HepG2 (cell line): ENCODE measurements around the gene NEUROG2. TPM values are rescaled to one million over a fixed set of nuclear protein-coding genes. Genes with fewer than 3 reads are reported as not detected.
A peak's percentile ranks its signal among the peaks of the same experiment; 100 is the strongest.

ENCODE experiments used
- ATAC-seq: fragments of 200-7000 bp; cut with Tn5 transposase; 3 replicates; pipeline ENCODE4 v1.9.1; 2020; ENCODE audit warnings: mild to moderate bottlenecking, moderate library complexity
- BruUV-seq: library from RNA; stranded (reverse); fragments of 400-500 nt; replicated peaks from 2 replicates; lab custom pipeline; 2021; lab: Mats Ljungman, UMichigan
- CTCF ChIA-PET: fragments of 300-600 bp; formaldehyde crosslinking; extraction: SDS; loops from one replicate; lab custom pipeline; 2021; ENCODE audit warnings: low total read pairs, inconsistent platforms, low intra/inter-chr PET ratio; lab: Yijun Ruan, JAX
- POLR2A ChIA-PET: fragments of 350-600 bp; sonication (Branson Sonifier 250); formaldehyde crosslinking; loops from one replicate; lab custom pipeline; 2020; ENCODE audit warnings: antibody characterized with exemption, inconsistent platforms; lab: Yijun Ruan, JAX
- DNase-seq: peaks from one replicate; pipeline ENCODE4 v3.0.0-alpha.2; 2015; ENCODE audit warnings: low spot score
- FAIRE-seq: peaks from 3 replicates; lab custom pipeline; 2011; peaks lifted over from hg19 to GRCh38; lab: Jason Lieb, UNC
- H2AFZ ChIP-seq: one replicate; pipeline ENCODE4 v1.6.1; 2011; ENCODE audit warnings: low read length, inconsistent platforms
- H3K27ac ChIP-seq: fragments of 300-600 bp; 3 replicates; pipeline ENCODE4 v1.8.0; 2011; ENCODE audit warnings: mixed run types, mild to moderate bottlenecking, mixed read lengths, low read length, inconsistent platforms; ENCODE audit not compliant: insufficient read depth; ENCODE audit errors: extremely low read length
- H3K27me3 ChIP-seq, 2 experiments: fragments of 200-600 bp in 1 of 2; 2 replicates in 1 of 2; 3 replicates in 1 of 2; pipeline versions ENCODE4 v1.6.0 to v1.8.0; 2011; ENCODE audit warnings: low read length in 2 of 2, mild to moderate bottlenecking in 2 of 2, moderate library complexity in 2 of 2, inconsistent platforms in 1 of 2; ENCODE audit not compliant: insufficient read depth in 2 of 2, control insufficient read depth in 1 of 2
- H3K36me3 ChIP-seq, 2 experiments: fragments of 200-600 bp in 1 of 2; replicated peaks in 1 of 2; 2 replicates in 1 of 2; 3 replicates in 1 of 2; pipeline versions ENCODE4 v1.5.1 to v1.8.0; 2011; ENCODE audit warnings: low read length in 2 of 2, inconsistent platforms in 1 of 2; ENCODE audit not compliant: insufficient read depth in 2 of 2, control insufficient read depth in 1 of 2
- H3K4me1 ChIP-seq: 2 replicates; pipeline ENCODE4 v1.5.1; 2012; ENCODE audit warnings: low read length, inconsistent platforms; ENCODE audit not compliant: insufficient read depth
- H3K4me2 ChIP-seq: 2 replicates; pipeline ENCODE4 v1.6.0; 2011; ENCODE audit warnings: low read depth, low read length, inconsistent platforms
- H3K4me3 ChIP-seq, 3 experiments: fragments of 200-600 bp in 1 of 3; sonication (generic), shearing (Covaris generic) in 1 of 3; replicated peaks in 1 of 3; 2 replicates each; pipeline ENCODE4 v1.5.1; 2011 to 2016; ENCODE audit warnings: low read length in 3 of 3, inconsistent platforms in 2 of 3, low read depth in 2 of 3, mild to moderate bottlenecking in 2 of 3, control low read depth in 1 of 3, mixed read lengths in 1 of 3; ENCODE audit not compliant: insufficient read depth in 1 of 3
- H3K79me2 ChIP-seq: one replicate; pipeline ENCODE4 v1.6.1; 2011; ENCODE audit warnings: low read length, inconsistent platforms; ENCODE audit not compliant: insufficient read depth
- H3K9ac ChIP-seq: 2 replicates; pipeline ENCODE4 v1.6.0; 2011; ENCODE audit warnings: mild to moderate bottlenecking, low read depth, low read length, inconsistent platforms; ENCODE audit not compliant: insufficient read depth
- H3K9me3 ChIP-seq: 2 replicates; pipeline ENCODE4 v1.5.1; 2012; ENCODE audit warnings: mild to moderate bottlenecking, low read length
- H4K20me1 ChIP-seq: 2 replicates; pipeline ENCODE4 v1.6.0; 2011; ENCODE audit warnings: inconsistent platforms, mild to moderate bottlenecking, low read length, moderate library complexity; ENCODE audit not compliant: insufficient read depth
- CCDC6 ChIP-seq: sonication (generic); formaldehyde crosslinking; IDR thresholded peaks from 2 replicates; pipeline ENCODE4 v1.8.1; 2022; ENCODE audit warnings: mild to moderate bottlenecking, missing genetic modification reagents, moderate library complexity
- CSRNP2 ChIP-seq: sonication (generic); formaldehyde crosslinking; conservative IDR thresholded peaks from 2 replicates; pipeline ENCODE4 v1.8.0; 2022; ENCODE audit warnings: low read depth, missing genetic modification reagents
- GATA4 ChIP-seq: sonication (generic); IDR thresholded peaks from 2 replicates; pipeline ENCODE4 v1.6.1; 2016; ENCODE audit warnings: antibody characterized with exemption, low read depth, borderline replicate concordance
- PAWR ChIP-seq: sonication (generic); formaldehyde crosslinking; IDR thresholded peaks from 2 replicates; pipeline ENCODE4 v1.4.0; 2020; ENCODE audit warnings: missing genetic modification reagents, mild to moderate bottlenecking, borderline replicate concordance
- ZNF589 ChIP-seq: sonication (generic); formaldehyde crosslinking; conservative IDR thresholded peaks from 2 replicates; pipeline ENCODE4 v1.8.0; 2022; ENCODE audit warnings: mild to moderate bottlenecking, moderate library complexity, missing genetic modification reagents
- ZNF687 ChIP-seq: sonication (generic); formaldehyde crosslinking; IDR thresholded peaks from 2 replicates; pipeline ENCODE4 v1.5.1; 2020; ENCODE audit warnings: mild to moderate bottlenecking, missing genetic modification reagents, moderate library complexity
- WGBS: methylation state at CpG from one replicate; pipeline ENCODE4 v1.1.6; 2017; ENCODE audit warnings: low lambda C conversion rate; 5-methylcytosine and 5-hydroxymethylcytosine counted together
- in situ Hi-C: cut with HindIII; loops from 2 replicates; pipeline ENCODE4 v1.10.0; 2017; ENCODE audit warnings: low pct_unique_long_range_greater_than_20kb; ENCODE audit not compliant: extremely low pct_ligation_motif_present
- intact Hi-C: fragments of 100-400 bp; cut with micrococcal nuclease; formaldehyde crosslinking; loops from one replicate; pipeline ENCODE4 v1.10.0; 2022; ENCODE audit not compliant: unreplicated experiment
- polyA plus RNA-seq, 8 experiments: library from polyadenylated mRNA; depleted of rRNA in 3 of 8; stranded (reverse) in 7 of 8; unstranded in 1 of 8; fragments of >200 nt; fragmentation: Illumina TruSeq in 4 of 8; extraction: Trizol in 4 of 8; gene quantifications; 2 replicates each; pipeline versions ENCODE4 v1.2.1 to v1.2.3, GENCODE V29; 2011 to 2016; ENCODE audit warnings: low read depth in 4 of 8, missing spikeins in 1 of 8, mixed read lengths in 1 of 8; ENCODE audit not compliant: insufficient read depth in 1 of 8
- total RNA-seq, 5 experiments: library from RNA; depleted of rRNA; stranded (reverse); fragments of >200 nt; fragmentation: Illumina TruSeq; extraction: Trizol; gene quantifications; 2 replicates each; pipeline ENCODE4 v1.2.3, GENCODE V29; 2016; ENCODE audit warnings: low read depth in 1 of 5

NEUROG2 gene
- total and polyA plus RNA-seq, 2 of the 13 experiments (the other 11 are each of a cell fraction or from before 2014, with no cell fraction given): not detected

GRCh38 chr4:112521123-112522023 is 5.4 kb upstream of the NEUROG2 start:
- no peaks in the 10 kb centered on the region for H4K20me1 ChIP-seq
- FAIRE-seq (no peak), ATAC-seq (no peak), DNase-seq (no peak)
- H3K4me2 ChIP-seq: peak overlapping the region; percentile 38; the same call in 1 of the 2 replicates
- no peak overlapping the region for H3K27ac ChIP-seq
- WGBS: 27% methylated on average over 29 of the region's 30 CpGs
- TF ChIP-seq ZNF687 (CRISPR knock-in tag): peak; percentile 10; the same call in 1 of the 2 replicates
- no peak for TF ChIP-seq GATA4
- no peak for TF ChIP-seq CSRNP2
- TF ChIP-seq CCDC6 (CRISPR knock-in tag): no peak
- TF ChIP-seq ZNF589: no peak
- TF ChIP-seq PAWR (CRISPR knock-in tag): no peak
- in situ Hi-C loops: loop anchor here (5.0 to 10.0 kb wide), 2 partner anchors 194 to 447 kb away; no protein-coding TSS in a partner anchor
- H2AFZ ChIP-seq: no peak overlapping the region
- no peaks in the 10 kb centered on the region for H3K36me3 ChIP-seq
- H3K4me3 ChIP-seq: no peak overlapping the region; a peak in 1 of 6 replicates
- POLR2A ChIA-PET: no interaction called here
- H3K27me3 ChIP-seq: peaks cover 0 to 73% of the 10 kb centered on the region in 2 experiments
- no peaks in the 10 kb centered on the region for H3K79me2 ChIP-seq
- H3K4me1 ChIP-seq: peaks cover 27% of the 10 kb centered on the region
- intact Hi-C loops: loop anchor here (5.0 kb wide), 1 partner anchor 81 kb away; no protein-coding TSS in a partner anchor
- no peaks in the 10 kb centered on the region for H3K9me3 ChIP-seq
- BruUV-seq: no TSS peak
- CTCF ChIA-PET: no interaction called here
- H3K9ac ChIP-seq: no peak overlapping the region
